ENCODE data around the gene GPRIN3.

DNA sequence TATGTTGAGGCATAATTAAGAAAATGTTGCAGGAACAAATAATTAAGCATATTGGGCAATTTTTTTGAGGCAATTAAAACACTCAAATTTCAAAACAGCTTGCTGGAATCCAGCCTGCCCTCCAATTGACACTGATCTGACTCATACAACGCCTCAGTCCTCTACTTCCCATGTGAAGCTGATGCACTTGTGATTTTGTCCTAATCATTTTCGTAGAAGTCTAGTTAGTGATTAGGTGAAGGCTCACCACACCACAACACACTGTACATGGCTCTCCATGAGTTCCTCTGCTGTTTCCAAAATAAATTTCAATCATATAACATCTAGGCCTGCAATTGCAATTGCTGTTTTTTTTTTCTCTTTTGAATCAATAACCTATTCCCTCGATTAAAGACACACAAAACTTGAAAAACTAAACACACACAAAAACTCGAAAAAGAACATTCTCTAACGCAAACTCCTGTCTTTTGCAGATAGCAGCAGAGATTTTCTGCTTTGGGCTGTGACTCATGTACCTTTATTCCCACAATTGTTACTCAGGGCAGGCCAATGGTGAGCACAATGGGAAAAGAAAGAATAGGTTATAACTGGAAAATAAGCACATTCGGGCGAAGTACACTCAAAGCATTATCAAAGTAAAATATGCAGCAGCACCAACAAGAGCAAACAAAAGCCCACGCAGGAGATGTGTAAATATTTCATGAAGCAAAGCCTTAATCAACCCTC lies 1.7 kb downstream of the GPRIN3 start:
- TF ChIP-seq, protein P1, sequence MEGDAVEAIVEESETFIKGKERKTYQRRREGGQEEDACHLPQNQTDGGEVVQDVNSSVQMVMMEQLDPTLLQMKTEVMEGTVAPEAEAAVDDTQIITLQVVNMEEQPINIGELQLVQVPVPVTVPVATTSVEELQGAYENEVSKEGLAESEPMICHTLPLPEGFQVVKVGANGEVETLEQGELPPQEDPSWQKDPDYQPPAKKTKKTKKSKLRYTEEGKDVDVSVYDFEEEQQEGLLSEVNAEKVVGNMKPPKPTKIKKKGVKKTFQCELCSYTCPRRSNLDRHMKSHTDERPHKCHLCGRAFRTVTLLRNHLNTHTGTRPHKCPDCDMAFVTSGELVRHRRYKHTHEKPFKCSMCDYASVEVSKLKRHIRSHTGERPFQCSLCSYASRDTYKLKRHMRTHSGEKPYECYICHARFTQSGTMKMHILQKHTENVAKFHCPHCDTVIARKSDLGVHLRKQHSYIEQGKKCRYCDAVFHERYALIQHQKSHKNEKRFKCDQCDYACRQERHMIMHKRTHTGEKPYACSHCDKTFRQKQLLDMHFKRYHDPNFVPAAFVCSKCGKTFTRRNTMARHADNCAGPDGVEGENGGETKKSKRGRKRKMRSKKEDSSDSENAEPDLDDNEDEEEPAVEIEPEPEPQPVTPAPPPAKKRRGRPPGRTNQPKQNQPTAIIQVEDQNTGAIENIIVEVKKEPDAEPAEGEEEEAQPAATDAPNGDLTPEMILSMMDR (IDR thresholded peaks at IDR 0.05): no peak
- no peak for TF ChIP-seq POLR2A (IDR thresholded peaks at IDR 0.05)

Data from stomach (tissue), 4 donors.